HEK293 (cell line): ENCODE measurements around the gene NCKAP5.

Source experiments
- CTCF ChIA-PET: fragments of 350-600 bp; formaldehyde crosslinking; extraction: SDS; loops from one replicate; lab custom pipeline; 2021; ENCODE audit warnings: antibody characterized with exemption; lab: Yijun Ruan, JAX
- POLR2A ChIA-PET: fragments of 300-600 bp; formaldehyde crosslinking; extraction: SDS; loops from one replicate; lab custom pipeline; 2020; ENCODE audit warnings: antibody characterized with exemption, inconsistent platforms; lab: Yijun Ruan, JAX
- H3K27ac ChIP-seq: fragments of 200-500 bp; sonication (Bioruptor generic); 2 replicates; pipeline ENCODE4 v1.5.1; 2014; ENCODE audit warnings: low read depth, low read length, control low read depth, inconsistent platforms; ENCODE audit errors: extremely low read depth
- H3K36me3 ChIP-seq, 2 experiments: fragments of 200-500 bp in 1 of 2; sonication (Bioruptor generic) in 1 of 2; 1 replicate in 1 of 2; 2 replicates in 1 of 2; pipeline ENCODE4 v1.5.1; 2014 to 2017; ENCODE audit warnings: inconsistent platforms in 2 of 2, low read length in 2 of 2; ENCODE audit not compliant: control insufficient read depth in 2 of 2, insufficient read depth in 1 of 2
- H3K4me1 ChIP-seq: fragments of 200-500 bp; sonication (Bioruptor generic); 2 replicates; pipeline ENCODE4 v1.5.1; 2014; ENCODE audit warnings: mild to moderate bottlenecking, low read length, inconsistent platforms; ENCODE audit not compliant: control insufficient read depth, insufficient read depth
- H3K4me3 ChIP-seq: 2 replicates; pipeline ENCODE4 v1.5.1; 2011; ENCODE audit warnings: low read depth, mild to moderate bottlenecking, control low read depth, low read length, moderate library complexity
- H3K9me3 ChIP-seq: fragments of 200-500 bp; sonication (Bioruptor generic); 2 replicates; pipeline ENCODE4 v1.5.1; 2014; ENCODE audit warnings: low read depth, low read length, inconsistent platforms; ENCODE audit not compliant: control insufficient read depth, insufficient read depth
- AEBP2 ChIP-seq: fragments of 450-650 bp; formaldehyde crosslinking; IDR thresholded peaks from 2 replicates; pipeline ENCODE4 v1.5.1; 2016; ENCODE audit warnings: missing biosample characterization, missing genetic modification characterization, borderline replicate concordance
- BCL11B ChIP-seq: fragments of 450-650 bp; formaldehyde crosslinking; IDR thresholded peaks from 2 replicates; pipeline ENCODE4 v1.5.1; 2016; ENCODE audit warnings: low read depth, missing biosample characterization, missing genetic modification characterization
- GLI4 ChIP-seq: fragments of 450-650 bp; formaldehyde crosslinking; IDR thresholded peaks from 2 replicates; pipeline ENCODE4 v1.5.1; 2016; ENCODE audit warnings: missing biosample characterization, missing genetic modification characterization
- SP7 ChIP-seq: fragments of 450-650 bp; formaldehyde crosslinking; IDR thresholded peaks from 2 replicates; pipeline ENCODE4 v1.5.1; 2016; ENCODE audit warnings: missing biosample characterization, missing genetic modification characterization
- ZBTB10 ChIP-seq: fragments of 450-650 bp; formaldehyde crosslinking; IDR thresholded peaks from 2 replicates; pipeline ENCODE4 v1.5.1; 2016; ENCODE audit warnings: missing biosample characterization, missing genetic modification characterization
- ZFP3 ChIP-seq: fragments of 450-650 bp; formaldehyde crosslinking; IDR thresholded peaks from 2 replicates; pipeline ENCODE4 v1.5.1; 2016; ENCODE audit warnings: low read depth, missing biosample characterization, missing genetic modification characterization
- ZNF174 ChIP-seq: fragments of 450-650 bp; formaldehyde crosslinking; IDR thresholded peaks from 2 replicates; pipeline ENCODE4 v1.5.0; 2017; ENCODE audit warnings: missing biosample characterization, mild to moderate bottlenecking, missing genetic modification characterization
- ZNF239 ChIP-seq: fragments of 450-650 bp; formaldehyde crosslinking; IDR thresholded peaks from 2 replicates; pipeline ENCODE4 v1.5.1; 2016; ENCODE audit warnings: missing biosample characterization, missing genetic modification characterization
- ZNF274 ChIP-seq, 2 experiments: fragments of 200-500 bp in 1 of 2; fragments of 450-650 bp in 1 of 2; sonication (Bioruptor generic) in 1 of 2; formaldehyde crosslinking in 1 of 2; IDR thresholded peaks; 2 replicates each; pipeline versions ENCODE4 v1.5.1 to v1.6.1; 2014 to 2016; ENCODE audit warnings: borderline replicate concordance in 1 of 2, inconsistent platforms in 1 of 2, low read length in 1 of 2, missing biosample characterization in 1 of 2, missing genetic modification characterization in 1 of 2
- ZNF426 ChIP-seq: fragments of 450-650 bp; formaldehyde crosslinking; IDR thresholded peaks from 2 replicates; pipeline ENCODE4 v1.5.1; 2017; ENCODE audit warnings: missing biosample characterization, missing genetic modification characterization, mild to moderate bottlenecking, inconsistent platforms, moderate library complexity
- ZNF473 ChIP-seq: fragments of 450-650 bp; formaldehyde crosslinking; IDR thresholded peaks from 2 replicates; pipeline ENCODE4 v1.5.1; 2017; ENCODE audit warnings: missing biosample characterization, missing genetic modification characterization
- ZNF48 ChIP-seq: fragments of 450-650 bp; formaldehyde crosslinking; IDR thresholded peaks from 2 replicates; pipeline ENCODE4 v1.5.1; 2016; ENCODE audit warnings: missing biosample characterization, missing genetic modification characterization
- ZNF571 ChIP-seq: fragments of 450-650 bp; formaldehyde crosslinking; IDR thresholded peaks from 2 replicates; pipeline ENCODE4 v1.5.0; 2017; ENCODE audit warnings: missing biosample characterization, missing genetic modification characterization
- ZNF621 ChIP-seq: fragments of 450-650 bp; formaldehyde crosslinking; IDR thresholded peaks from 2 replicates; pipeline ENCODE4 v1.5.1; 2017; ENCODE audit warnings: missing biosample characterization, missing genetic modification characterization
- ZNF660 ChIP-seq: fragments of 450-650 bp; IDR thresholded peaks from 2 replicates; pipeline ENCODE4 v1.5.1; 2018; ENCODE audit warnings: missing biosample characterization, mild to moderate bottlenecking, missing genetic modification characterization
- ZNF785 ChIP-seq: fragments of 450-650 bp; formaldehyde crosslinking; IDR thresholded peaks from 2 replicates; pipeline ENCODE4 v1.5.1; 2016; ENCODE audit warnings: missing biosample characterization, missing genetic modification characterization
- ZSCAN16 ChIP-seq: fragments of 450-650 bp; formaldehyde crosslinking; IDR thresholded peaks from 2 replicates; pipeline ENCODE4 v1.5.1; 2016; ENCODE audit warnings: missing biosample characterization, missing genetic modification characterization
- TF ChIP-seq, protein P1 (sequence below): fragments of 450-650 bp; formaldehyde crosslinking; IDR thresholded peaks from 2 replicates; pipeline ENCODE4 v1.5.1; 2016; ENCODE audit warnings: missing biosample characterization, missing genetic modification characterization
- TF ChIP-seq, protein P2 (sequence below): fragments of 450-650 bp; formaldehyde crosslinking; IDR thresholded peaks from 2 replicates; pipeline ENCODE4 v1.5.1; 2016; ENCODE audit warnings: missing biosample characterization, missing genetic modification characterization
- TF ChIP-seq, protein P3 (sequence below): fragments of 450-650 bp; formaldehyde crosslinking; IDR thresholded peaks from 2 replicates; pipeline ENCODE4 v1.5.1; 2016; ENCODE audit warnings: missing biosample characterization, missing genetic modification characterization

The NCKAP5 gene

DNA sequence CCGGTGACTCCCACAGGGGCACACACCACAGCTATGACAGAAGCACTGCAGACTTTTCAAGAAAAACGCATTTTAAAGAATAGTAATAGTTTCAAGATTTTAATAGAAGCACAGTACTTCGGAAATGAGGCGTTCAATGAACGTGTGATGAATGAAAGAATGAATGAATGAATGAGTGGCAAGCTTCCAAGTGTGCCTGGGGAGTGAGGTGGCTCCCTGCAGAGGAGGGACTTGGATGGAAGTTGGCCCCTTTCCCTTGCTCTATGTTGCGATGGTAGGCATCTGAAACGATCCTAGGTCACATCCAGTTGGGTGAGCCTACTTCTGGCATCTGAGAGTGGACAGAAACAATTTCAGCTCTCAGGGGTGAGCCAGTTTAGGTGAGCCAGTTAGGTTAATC lies 65.6 kb downstream of the NCKAP5 start (continued):
- TF ChIP-seq, protein P1, sequence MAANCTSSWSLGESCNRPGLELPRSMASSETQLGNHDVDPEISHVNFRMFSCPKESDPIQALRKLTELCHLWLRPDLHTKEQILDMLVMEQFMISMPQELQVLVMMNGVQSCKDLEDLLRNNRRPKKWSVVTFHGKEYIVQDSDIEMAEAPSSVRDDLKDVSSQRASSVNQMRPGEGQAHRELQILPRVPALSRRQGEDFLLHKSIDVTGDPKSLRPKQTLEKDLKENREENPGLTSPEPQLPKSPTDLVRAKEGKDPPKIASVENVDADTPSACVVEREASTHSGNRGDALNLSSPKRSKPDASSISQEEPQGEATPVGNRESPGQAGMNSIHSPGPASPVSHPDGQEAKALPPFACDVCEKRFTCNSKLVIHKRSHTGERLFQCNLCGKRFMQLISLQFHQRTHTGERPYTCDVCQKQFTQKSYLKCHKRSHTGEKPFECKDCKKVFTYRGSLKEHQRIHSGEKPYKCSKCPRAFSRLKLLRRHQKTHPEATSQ (tag by site-specific recombination): no peak
- no peak for TF ChIP-seq GLI4 (tag by site-specific recombination)
- TF ChIP-seq ZNF239: no peak

DNA sequence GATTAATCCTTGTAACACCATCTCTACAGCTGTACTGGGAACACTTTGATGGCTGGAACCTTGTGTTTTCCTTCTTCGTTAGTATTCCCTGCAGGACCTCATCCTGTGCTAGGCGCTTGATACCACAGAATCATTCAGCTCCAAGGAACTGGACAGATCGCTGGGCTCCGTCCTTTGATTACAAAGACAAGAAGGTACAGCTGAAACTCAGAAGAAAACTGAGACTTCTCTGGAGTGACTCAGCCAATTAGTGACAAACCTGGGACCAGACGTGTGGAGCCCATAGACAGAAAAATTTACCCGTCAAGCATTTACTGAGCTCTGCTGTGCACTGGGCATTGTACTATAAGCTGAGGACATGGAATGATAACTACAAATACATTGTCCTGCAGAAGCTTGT lies 67.3 kb downstream of the NCKAP5 start:
- ChIA-PET POLR2A (no interaction called here), CTCF (interaction anchor here (0.6 to 0.7 kb wide), 2 partner anchors 60 to 1393 kb away, joined by 3 read pairs; no protein-coding TSS in a partner anchor)
- Histone ChIP-seq H3K36me3 (no peaks in the 10 kb centered on the region), H3K27ac (no peak overlapping the region), H3K4me3 (no peak overlapping the region), H3K9me3 (no peaks in the 10 kb centered on the region), H3K4me1 (no peaks in the 10 kb centered on the region)
- no peak for TF ChIP-seq ZNF174

DNA sequence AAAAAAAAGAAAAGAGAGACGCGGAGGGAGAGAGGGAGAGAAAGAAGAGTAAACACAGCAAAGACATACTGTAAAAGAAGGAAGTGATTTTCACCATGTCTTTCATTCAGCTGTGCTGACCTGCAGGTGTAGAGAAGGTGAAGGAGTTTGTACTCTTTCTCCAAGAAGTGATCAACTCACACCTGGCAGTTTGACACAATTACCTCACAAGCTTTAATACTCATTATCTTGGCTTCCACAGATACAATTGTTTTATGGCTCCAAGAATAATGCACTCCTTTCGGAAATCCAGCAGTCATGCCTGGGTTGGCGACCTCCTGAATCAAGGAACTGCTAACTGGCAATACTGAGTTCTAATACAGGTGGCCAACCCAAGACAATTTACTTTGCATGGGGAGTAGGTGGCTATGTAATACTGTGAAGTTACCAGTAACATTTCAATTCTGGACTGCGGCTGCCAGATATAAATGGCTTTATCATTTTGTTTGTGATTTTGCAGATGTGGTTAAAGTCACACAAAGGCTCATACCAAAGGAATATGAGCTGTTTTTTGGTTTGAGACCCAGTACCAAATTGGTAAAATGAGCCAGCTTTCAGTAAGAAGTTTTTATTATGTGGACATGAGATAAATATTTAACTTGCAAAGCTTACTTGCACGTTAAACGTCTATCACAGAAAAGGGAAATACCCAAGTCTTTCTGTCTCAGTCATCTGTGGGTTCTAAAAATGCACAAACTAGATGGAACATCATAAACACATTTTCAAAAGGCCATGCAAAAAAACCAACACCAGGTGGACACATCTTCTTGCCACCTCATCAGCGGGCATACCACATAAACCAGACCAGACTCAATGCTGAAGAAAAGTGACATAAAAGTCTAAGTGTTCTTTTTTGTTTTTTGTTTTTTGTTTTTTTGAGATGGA lies 69.3 kb downstream of the NCKAP5 start:
- CTCF ChIA-PET: interaction anchor here (0.9 kb wide), 1 partner anchor 281 kb away, joined by 6 read pairs; no protein-coding TSS in a partner anchor
- no peak overlapping the region for H3K27ac ChIP-seq
- POLR2A ChIA-PET: no interaction called here
- no peaks in the 10 kb centered on the region for H3K9me3 ChIP-seq
- TF ChIP-seq ZSCAN16 (tag by site-specific recombination) (no peak), ZNF785 (tag by site-specific recombination) (no peak), ZNF48 (tag by site-specific recombination) (no peak), ZNF426 (no peak), ZFP3 (no peak), AEBP2 (tag by site-specific recombination) (no peak), ZNF621 (tag by site-specific recombination) (no peak), SP7 (no peak), ZNF473 (tag by site-specific recombination) (no peak), ZNF660 (no peak), ZBTB10 (tag by site-specific recombination) (no peak), ZNF571 (tag by site-specific recombination) (no peak), ZNF274 (IDR thresholded peaks at IDR 0.05; ENCODE audit: low read length) (no peak), ZNF274 (tag by site-specific recombination; IDR thresholded peaks at IDR 0.05; ENCODE audit: borderline replicate concordance) (no peak), BCL11B (tag by site-specific recombination) (no peak)
- TF ChIP-seq, protein P2, sequence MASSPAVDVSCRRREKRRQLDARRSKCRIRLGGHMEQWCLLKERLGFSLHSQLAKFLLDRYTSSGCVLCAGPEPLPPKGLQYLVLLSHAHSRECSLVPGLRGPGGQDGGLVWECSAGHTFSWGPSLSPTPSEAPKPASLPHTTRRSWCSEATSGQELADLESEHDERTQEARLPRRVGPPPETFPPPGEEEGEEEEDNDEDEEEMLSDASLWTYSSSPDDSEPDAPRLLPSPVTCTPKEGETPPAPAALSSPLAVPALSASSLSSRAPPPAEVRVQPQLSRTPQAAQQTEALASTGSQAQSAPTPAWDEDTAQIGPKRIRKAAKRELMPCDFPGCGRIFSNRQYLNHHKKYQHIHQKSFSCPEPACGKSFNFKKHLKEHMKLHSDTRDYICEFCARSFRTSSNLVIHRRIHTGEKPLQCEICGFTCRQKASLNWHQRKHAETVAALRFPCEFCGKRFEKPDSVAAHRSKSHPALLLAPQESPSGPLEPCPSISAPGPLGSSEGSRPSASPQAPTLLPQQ (tag by site-specific recombination): no peak
- TF ChIP-seq, protein P3, sequence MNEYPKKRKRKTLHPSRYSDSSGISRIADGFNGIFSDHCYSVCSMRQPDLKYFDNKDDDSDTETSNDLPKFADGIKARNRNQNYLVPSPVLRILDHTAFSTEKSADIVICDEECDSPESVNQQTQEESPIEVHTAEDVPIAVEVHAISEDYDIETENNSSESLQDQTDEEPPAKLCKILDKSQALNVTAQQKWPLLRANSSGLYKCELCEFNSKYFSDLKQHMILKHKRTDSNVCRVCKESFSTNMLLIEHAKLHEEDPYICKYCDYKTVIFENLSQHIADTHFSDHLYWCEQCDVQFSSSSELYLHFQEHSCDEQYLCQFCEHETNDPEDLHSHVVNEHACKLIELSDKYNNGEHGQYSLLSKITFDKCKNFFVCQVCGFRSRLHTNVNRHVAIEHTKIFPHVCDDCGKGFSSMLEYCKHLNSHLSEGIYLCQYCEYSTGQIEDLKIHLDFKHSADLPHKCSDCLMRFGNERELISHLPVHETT (tag by site-specific recombination): no peak
- no peak overlapping the region for H3K4me3 ChIP-seq
- H3K4me1 ChIP-seq: no peaks in the 10 kb centered on the region
- no peaks in the 10 kb centered on the region for H3K36me3 ChIP-seq
